ENCODE results near the gene ARHGEF2. TPM values are rescaled to one million over a fixed set of nuclear protein-coding genes. Genes with fewer than 3 reads are reported as not detected.
A peak's percentile ranks its signal among the peaks of the same experiment; 100 is the strongest.

ARHGEF2 gene
- total and polyA plus RNA-seq, 2 of the 13 experiments (the other 11 are each of a cell fraction or from before 2014, with no cell fraction given) = 16.1 to 32.1 TPM

DNA sequence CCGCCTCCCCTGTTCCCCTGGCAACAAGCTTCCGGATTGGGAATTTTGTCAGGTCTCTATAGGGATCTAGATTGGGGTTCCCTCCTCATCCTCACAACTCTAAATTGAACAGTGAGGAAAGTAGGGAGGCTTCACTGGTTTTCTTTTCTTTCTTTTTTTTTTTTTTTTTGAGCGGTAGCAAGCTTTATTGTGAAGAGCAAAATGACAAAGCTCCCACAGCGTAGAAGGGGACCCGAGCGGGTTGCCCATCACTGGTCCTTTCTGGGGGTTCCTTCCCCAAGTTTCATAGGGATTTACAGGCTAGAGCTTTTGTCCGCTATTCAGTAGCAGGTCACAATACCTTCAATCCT, 10.3 kb downstream of the ARHGEF2 start (continued):
- TF ChIP-seq, protein P1, sequence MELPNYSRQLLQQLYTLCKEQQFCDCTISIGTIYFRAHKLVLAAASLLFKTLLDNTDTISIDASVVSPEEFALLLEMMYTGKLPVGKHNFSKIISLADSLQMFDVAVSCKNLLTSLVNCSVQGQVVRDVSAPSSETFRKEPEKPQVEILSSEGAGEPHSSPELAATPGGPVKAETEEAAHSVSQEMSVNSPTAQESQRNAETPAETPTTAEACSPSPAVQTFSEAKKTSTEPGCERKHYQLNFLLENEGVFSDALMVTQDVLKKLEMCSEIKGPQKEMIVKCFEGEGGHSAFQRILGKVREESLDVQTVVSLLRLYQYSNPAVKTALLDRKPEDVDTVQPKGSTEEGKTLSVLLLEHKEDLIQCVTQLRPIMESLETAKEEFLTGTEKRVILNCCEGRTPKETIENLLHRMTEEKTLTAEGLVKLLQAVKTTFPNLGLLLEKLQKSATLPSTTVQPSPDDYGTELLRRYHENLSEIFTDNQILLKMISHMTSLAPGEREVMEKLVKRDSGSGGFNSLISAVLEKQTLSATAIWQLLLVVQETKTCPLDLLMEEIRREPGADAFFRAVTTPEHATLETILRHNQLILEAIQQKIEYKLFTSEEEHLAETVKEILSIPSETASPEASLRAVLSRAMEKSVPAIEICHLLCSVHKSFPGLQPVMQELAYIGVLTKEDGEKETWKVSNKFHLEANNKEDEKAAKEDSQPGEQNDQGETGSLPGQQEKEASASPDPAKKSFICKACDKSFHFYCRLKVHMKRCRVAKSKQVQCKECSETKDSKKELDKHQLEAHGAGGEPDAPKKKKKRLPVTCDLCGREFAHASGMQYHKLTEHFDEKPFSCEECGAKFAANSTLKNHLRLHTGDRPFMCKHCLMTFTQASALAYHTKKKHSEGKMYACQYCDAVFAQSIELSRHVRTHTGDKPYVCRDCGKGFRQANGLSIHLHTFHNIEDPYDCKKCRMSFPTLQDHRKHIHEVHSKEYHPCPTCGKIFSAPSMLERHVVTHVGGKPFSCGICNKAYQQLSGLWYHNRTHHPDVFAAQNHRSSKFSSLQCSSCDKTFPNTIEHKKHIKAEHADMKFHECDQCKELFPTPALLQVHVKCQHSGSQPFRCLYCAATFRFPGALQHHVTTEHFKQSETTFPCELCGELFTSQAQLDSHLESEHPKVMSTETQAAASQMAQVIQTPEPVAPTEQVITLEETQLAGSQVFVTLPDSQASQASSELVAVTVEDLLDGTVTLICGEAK (IDR thresholded peaks at IDR 0.05) = peak; percentile 70
- TF ChIP-seq, protein P1 (CRISPR knock-in tag; IDR thresholded peaks at IDR 0.05) = peak; percentile 51; the same call in 1 of the 2 replicates
- no peak for TF ChIP-seq ZNF724P (CRISPR knock-in tag; IDR thresholded peaks at IDR 0.05; ENCODE audit: borderline replicate concordance)
- TF ChIP-seq HIVEP1 (CRISPR knock-in tag; IDR thresholded peaks at IDR 0.05) = no peak

Data from HepG2 (cell line).